ENCODE measurements around the gene GRIK1.

The GRIK1 gene

DNA sequence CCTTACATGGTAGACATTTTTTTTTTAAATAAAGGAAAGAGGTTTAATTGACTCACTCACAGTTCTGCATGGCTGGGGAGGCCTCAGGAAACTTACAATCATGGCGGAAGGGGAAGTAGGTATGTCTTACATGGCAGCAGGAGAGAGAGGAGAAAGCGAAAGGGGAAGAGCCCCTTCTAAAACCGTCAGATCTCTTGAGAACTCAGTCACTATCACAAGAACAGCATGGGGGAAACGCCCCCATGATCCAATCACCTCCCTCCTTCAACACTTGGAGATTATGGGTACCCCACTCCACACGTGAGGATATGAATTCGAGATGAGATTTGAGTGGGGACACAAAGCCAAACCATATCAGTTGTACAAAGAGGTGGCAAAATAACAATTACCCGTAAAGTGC lies 301.7 kb downstream of the GRIK1 start:
- no peaks in the 10 kb centered on the region for H3K36me3 ChIP-seq (ENCODE audit: control insufficient read depth, insufficient read depth, low read length)
- DNase-seq: no peak
- H3K27me3 ChIP-seq (replicated peaks; ENCODE audit: control insufficient read depth, insufficient read depth, low read length, poor library complexity, severe bottlenecking): no peaks in the 10 kb centered on the region
- no peak overlapping the region for H3K4me3 ChIP-seq (ENCODE audit: insufficient read depth, low read depth, low read length, poor library complexity, severe bottlenecking)
- no peaks in the 10 kb centered on the region for H3K4me1 ChIP-seq (ENCODE audit: control insufficient read depth, insufficient read depth, low read length, poor library complexity, severe bottlenecking)
- H3K27ac ChIP-seq (ENCODE audit: insufficient read depth, low read length, poor library complexity, severe bottlenecking): no peak overlapping the region
- H3K9me3 ChIP-seq (ENCODE audit: control insufficient read depth, low read length): no peaks in the 10 kb centered on the region

DNA sequence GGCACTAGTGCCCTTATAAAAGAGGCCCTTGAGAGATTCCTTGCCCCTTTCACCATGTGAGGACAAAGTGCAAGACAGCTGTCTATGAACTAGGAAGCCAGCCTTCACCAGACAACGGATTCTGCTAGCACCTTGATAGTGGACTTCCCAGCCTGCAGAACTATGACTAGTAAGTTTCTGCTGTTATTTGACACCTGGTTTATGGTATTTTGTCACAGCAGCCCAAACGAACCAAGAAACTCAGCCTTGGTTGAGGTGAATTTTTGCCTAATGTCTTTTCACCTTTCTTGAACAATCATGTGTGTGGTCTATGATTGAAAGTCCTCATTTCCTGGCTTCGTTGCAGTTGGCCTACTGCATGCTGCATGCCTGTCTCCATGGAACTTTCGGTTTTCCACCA lies 302.2 kb downstream of the GRIK1 start:
- H3K27me3 ChIP-seq (replicated peaks; ENCODE audit: control insufficient read depth, insufficient read depth, low read length, poor library complexity, severe bottlenecking): no peaks in the 10 kb centered on the region
- no peaks in the 10 kb centered on the region for H3K36me3 ChIP-seq (ENCODE audit: control insufficient read depth, insufficient read depth, low read length)
- no peak overlapping the region for H3K4me3 ChIP-seq (ENCODE audit: insufficient read depth, low read depth, low read length, poor library complexity, severe bottlenecking)
- H3K27ac ChIP-seq (ENCODE audit: insufficient read depth, low read length, poor library complexity, severe bottlenecking): no peak overlapping the region
- DNase-seq: no peak
- no peaks in the 10 kb centered on the region for H3K9me3 ChIP-seq (ENCODE audit: control insufficient read depth, low read length)
- H3K4me1 ChIP-seq (ENCODE audit: control insufficient read depth, insufficient read depth, low read length, poor library complexity, severe bottlenecking): no peaks in the 10 kb centered on the region

DNA sequence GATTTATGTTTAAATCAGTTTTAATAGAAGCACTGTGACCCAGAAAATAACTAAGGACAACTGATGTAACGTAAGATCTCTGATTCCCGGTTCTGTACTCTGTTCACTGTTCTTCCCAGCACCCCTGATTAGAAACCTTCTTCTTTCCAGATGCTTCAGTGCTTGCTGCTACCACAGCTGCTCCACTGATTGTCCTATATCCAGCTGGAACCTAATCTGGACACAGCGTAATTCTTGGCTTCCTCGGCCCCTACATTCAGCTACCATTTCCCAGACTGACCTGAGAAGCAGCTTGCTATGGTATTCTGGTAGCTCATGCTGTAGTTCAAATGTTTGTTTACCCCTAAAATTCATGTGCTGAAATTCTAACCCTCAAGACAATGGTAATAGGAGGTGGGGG lies 302.7 kb downstream of the GRIK1 start:
- Histone ChIP-seq H3K36me3 (ENCODE audit: control insufficient read depth, insufficient read depth, low read length) (no peaks in the 10 kb centered on the region), H3K4me1 (ENCODE audit: control insufficient read depth, insufficient read depth, low read length, poor library complexity, severe bottlenecking) (no peaks in the 10 kb centered on the region), H3K4me3 (ENCODE audit: insufficient read depth, low read depth, low read length, poor library complexity, severe bottlenecking) (no peak overlapping the region), H3K27ac (ENCODE audit: insufficient read depth, low read length, poor library complexity, severe bottlenecking) (no peak overlapping the region), H3K27me3 (replicated peaks; ENCODE audit: control insufficient read depth, insufficient read depth, low read length, poor library complexity, severe bottlenecking) (no peaks in the 10 kb centered on the region), H3K9me3 (ENCODE audit: control insufficient read depth, low read length) (no peaks in the 10 kb centered on the region)
- DNase-seq: no peak

DNA sequence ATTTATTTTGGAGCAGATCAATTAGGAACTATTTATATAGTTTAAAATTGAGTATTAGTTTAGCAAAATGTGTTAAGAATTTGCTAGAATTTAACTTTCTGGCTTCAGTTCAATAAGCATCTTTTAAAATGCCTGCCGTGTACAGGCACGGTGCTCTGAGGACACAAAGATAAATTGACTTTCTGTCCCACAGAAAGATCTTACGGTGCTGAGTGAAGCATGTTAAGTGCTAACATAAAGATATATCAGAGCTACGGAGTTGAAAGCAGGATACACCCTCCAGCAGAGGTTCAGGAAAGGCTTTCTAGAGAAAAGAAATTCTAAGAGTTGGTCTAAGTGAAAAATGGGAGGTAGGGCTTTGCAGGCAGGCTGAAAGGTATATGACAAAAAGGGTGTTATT lies 305.4 kb downstream of the GRIK1 start:
- Histone ChIP-seq H3K4me1 (ENCODE audit: control insufficient read depth, insufficient read depth, low read length, poor library complexity, severe bottlenecking) (no peaks in the 10 kb centered on the region), H3K9me3 (ENCODE audit: control insufficient read depth, low read length) (no peaks in the 10 kb centered on the region), H3K27ac (ENCODE audit: insufficient read depth, low read length, poor library complexity, severe bottlenecking) (no peak overlapping the region), H3K27me3 (replicated peaks; ENCODE audit: control insufficient read depth, insufficient read depth, low read length, poor library complexity, severe bottlenecking) (no peaks in the 10 kb centered on the region), H3K4me3 (ENCODE audit: insufficient read depth, low read depth, low read length, poor library complexity, severe bottlenecking) (no peak overlapping the region), H3K36me3 (ENCODE audit: control insufficient read depth, insufficient read depth, low read length) (no peaks in the 10 kb centered on the region)
- no peak for DNase-seq

DNA sequence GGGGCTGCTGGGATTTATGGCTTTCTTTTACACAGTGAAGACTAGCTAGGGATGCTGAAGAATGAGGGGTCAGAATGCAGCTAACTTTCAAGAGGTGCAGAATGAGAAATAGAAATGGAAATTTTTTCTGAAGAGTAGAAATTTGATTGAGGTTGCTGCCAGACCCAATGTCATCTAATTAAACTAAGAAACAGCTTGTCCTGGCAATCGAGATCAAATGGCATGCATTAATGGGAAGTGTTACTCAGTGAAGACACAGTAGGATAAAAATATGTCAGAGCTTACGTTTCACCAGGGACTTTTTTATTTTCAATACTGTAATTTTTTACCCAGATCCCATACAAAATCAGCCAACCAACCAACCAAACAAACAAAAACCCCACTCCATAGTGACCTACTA lies 306.0 kb downstream of the GRIK1 start:
- Histone ChIP-seq H3K36me3 (ENCODE audit: control insufficient read depth, insufficient read depth, low read length) (no peaks in the 10 kb centered on the region), H3K4me1 (ENCODE audit: control insufficient read depth, insufficient read depth, low read length, poor library complexity, severe bottlenecking) (no peaks in the 10 kb centered on the region), H3K27me3 (replicated peaks; ENCODE audit: control insufficient read depth, insufficient read depth, low read length, poor library complexity, severe bottlenecking) (no peaks in the 10 kb centered on the region), H3K4me3 (ENCODE audit: insufficient read depth, low read depth, low read length, poor library complexity, severe bottlenecking) (no peak overlapping the region), H3K27ac (ENCODE audit: insufficient read depth, low read length, poor library complexity, severe bottlenecking) (no peak overlapping the region), H3K9me3 (ENCODE audit: control insufficient read depth, low read length) (no peaks in the 10 kb centered on the region)
- DNase-seq: no peak

DNA sequence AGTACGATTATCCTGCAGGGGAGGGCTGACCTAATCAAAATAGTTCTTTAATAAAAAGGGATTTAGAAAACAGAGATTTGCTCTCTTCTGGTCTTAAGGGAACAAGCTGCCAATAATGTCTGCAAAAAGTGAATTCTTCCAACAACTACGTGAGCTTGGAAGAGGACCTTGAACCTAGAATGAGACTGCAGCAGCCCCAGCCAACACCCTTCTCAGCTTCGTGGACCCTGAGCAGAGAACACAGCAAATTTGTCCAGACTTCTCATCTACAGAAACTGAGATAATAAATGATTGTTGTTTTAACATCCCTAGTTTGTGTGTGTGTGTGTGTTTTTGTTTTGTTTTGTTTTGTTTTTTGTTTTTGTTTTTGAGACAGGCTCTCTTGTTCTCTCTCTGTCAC lies 309.4 kb downstream of the GRIK1 start:
- no peak for DNase-seq
- Histone ChIP-seq H3K27me3 (replicated peaks; ENCODE audit: control insufficient read depth, insufficient read depth, low read length, poor library complexity, severe bottlenecking) (no peaks in the 10 kb centered on the region), H3K4me3 (ENCODE audit: insufficient read depth, low read depth, low read length, poor library complexity, severe bottlenecking) (no peak overlapping the region), H3K4me1 (ENCODE audit: control insufficient read depth, insufficient read depth, low read length, poor library complexity, severe bottlenecking) (no peaks in the 10 kb centered on the region), H3K36me3 (ENCODE audit: control insufficient read depth, insufficient read depth, low read length) (no peaks in the 10 kb centered on the region), H3K27ac (ENCODE audit: insufficient read depth, low read length, poor library complexity, severe bottlenecking) (no peak overlapping the region), H3K9me3 (ENCODE audit: control insufficient read depth, low read length) (no peaks in the 10 kb centered on the region)

DNA sequence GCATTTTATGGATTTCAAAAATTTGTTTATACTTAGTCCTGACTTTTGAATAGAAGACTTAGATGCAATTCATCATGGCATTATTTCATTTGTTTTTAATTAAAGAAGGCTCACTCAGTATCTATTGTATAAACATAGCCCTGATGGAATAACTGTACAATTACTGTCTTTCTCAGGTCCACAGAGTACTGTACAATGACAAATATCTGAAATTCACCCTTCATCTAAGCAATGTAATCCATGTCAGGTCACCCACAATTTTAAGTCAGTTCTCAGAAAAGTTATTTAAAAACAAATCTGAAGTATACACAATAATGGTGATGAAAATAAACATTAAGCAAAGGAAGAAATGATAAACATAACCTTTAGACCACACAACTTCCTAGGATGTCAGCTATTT lies 311.9 kb downstream of the GRIK1 start:
- no peaks in the 10 kb centered on the region for H3K36me3 ChIP-seq (ENCODE audit: control insufficient read depth, insufficient read depth, low read length)
- H3K27me3 ChIP-seq (replicated peaks; ENCODE audit: control insufficient read depth, insufficient read depth, low read length, poor library complexity, severe bottlenecking): no peaks in the 10 kb centered on the region
- no peak overlapping the region for H3K4me3 ChIP-seq (ENCODE audit: insufficient read depth, low read depth, low read length, poor library complexity, severe bottlenecking)
- H3K27ac ChIP-seq (ENCODE audit: insufficient read depth, low read length, poor library complexity, severe bottlenecking): no peak overlapping the region
- no peak for DNase-seq
- H3K9me3 ChIP-seq (ENCODE audit: control insufficient read depth, low read length): no peaks in the 10 kb centered on the region
- H3K4me1 ChIP-seq (ENCODE audit: control insufficient read depth, insufficient read depth, low read length, poor library complexity, severe bottlenecking): no peaks in the 10 kb centered on the region

DNA sequence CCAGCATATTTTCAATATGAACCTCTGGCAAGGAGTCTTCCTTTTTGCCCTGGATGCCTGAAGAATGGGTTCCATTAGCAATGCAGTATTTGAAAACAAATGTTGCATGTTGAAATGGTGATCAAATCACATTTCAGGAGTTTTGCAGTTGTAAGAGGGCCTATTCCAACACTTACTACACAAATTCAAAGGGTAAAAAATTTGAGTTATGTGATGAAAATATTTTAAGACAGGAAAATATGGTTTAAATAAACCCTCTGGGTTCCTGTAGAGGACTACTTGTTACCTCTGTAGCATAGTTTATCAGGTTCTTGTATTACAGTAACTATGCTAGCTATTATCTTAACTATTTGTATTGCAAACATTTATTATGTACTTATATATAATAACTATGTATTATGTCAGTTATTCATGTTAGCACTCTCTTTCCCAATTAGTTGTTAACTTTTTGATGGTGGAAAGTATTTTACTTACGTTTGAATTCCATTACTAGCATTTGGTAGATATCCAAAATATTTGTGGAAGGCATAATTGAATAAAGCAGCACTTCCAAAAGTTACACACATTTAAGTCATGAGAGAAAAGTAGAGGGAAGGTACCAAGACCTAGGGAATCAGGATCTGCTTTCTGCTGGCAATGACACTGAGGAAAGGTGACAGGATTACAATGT lies 312.9 kb downstream of the GRIK1 start:
- no peaks in the 10 kb centered on the region for H3K27me3 ChIP-seq (replicated peaks; ENCODE audit: control insufficient read depth, insufficient read depth, low read length, poor library complexity, severe bottlenecking)
- no peak for DNase-seq
- H3K9me3 ChIP-seq (ENCODE audit: control insufficient read depth, low read length): no peaks in the 10 kb centered on the region
- no peaks in the 10 kb centered on the region for H3K36me3 ChIP-seq (ENCODE audit: control insufficient read depth, insufficient read depth, low read length)
- H3K27ac ChIP-seq (ENCODE audit: insufficient read depth, low read length, poor library complexity, severe bottlenecking): no peak overlapping the region
- H3K4me1 ChIP-seq (ENCODE audit: control insufficient read depth, insufficient read depth, low read length, poor library complexity, severe bottlenecking): no peaks in the 10 kb centered on the region
- no peak overlapping the region for H3K4me3 ChIP-seq (ENCODE audit: insufficient read depth, low read depth, low read length, poor library complexity, severe bottlenecking)

DNA sequence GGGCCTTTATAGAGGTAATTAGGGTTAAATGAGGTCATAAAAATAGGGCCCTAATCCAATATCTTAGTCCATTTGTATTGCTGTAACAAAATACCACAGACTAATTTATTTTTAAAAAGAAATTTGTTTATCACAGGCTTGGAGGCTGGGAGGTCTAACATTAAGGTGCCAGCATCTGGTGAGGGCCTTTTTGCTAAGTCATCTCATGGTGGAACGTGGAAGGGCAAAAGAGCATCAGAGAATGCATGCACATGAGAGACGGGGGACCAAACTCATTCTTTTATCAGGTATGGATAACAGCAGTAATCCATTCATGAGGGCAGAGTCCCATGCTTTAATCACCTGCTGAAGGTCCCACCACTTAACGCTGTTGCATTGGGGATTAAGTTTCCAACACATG lies 313.8 kb downstream of the GRIK1 start:
- Histone ChIP-seq H3K36me3 (ENCODE audit: control insufficient read depth, insufficient read depth, low read length) (no peaks in the 10 kb centered on the region), H3K27ac (ENCODE audit: insufficient read depth, low read length, poor library complexity, severe bottlenecking) (no peak overlapping the region), H3K4me1 (ENCODE audit: control insufficient read depth, insufficient read depth, low read length, poor library complexity, severe bottlenecking) (no peaks in the 10 kb centered on the region), H3K9me3 (ENCODE audit: control insufficient read depth, low read length) (no peaks in the 10 kb centered on the region), H3K27me3 (replicated peaks; ENCODE audit: control insufficient read depth, insufficient read depth, low read length, poor library complexity, severe bottlenecking) (no peaks in the 10 kb centered on the region), H3K4me3 (ENCODE audit: insufficient read depth, low read depth, low read length, poor library complexity, severe bottlenecking) (no peak overlapping the region)
- no peak for DNase-seq

DNA sequence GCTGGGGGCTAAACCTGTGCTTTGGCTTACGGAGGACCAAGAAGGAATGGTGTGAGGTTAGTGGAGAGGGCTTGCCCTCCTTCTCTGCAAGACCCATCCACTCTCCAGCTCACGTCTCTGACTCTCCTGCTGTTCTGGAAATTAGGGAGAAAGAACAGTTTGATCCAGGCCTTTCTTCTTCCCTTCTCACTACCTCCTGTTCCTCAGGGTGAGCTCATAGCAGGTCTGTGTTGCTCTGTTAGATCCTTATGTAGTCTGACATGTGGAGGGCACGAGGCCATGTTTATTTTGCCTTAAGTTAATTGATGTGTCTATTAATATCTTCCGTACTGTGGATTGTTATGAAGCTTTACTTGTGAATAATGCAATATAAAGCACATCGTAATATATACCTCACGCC lies 315.0 kb downstream of the GRIK1 start:
- no peaks in the 10 kb centered on the region for H3K27me3 ChIP-seq (replicated peaks; ENCODE audit: control insufficient read depth, insufficient read depth, low read length, poor library complexity, severe bottlenecking)
- no peak overlapping the region for H3K27ac ChIP-seq (ENCODE audit: insufficient read depth, low read length, poor library complexity, severe bottlenecking)
- H3K4me1 ChIP-seq (ENCODE audit: control insufficient read depth, insufficient read depth, low read length, poor library complexity, severe bottlenecking): no peaks in the 10 kb centered on the region
- H3K4me3 ChIP-seq (ENCODE audit: insufficient read depth, low read depth, low read length, poor library complexity, severe bottlenecking): no peak overlapping the region
- no peak for DNase-seq
- no peaks in the 10 kb centered on the region for H3K36me3 ChIP-seq (ENCODE audit: control insufficient read depth, insufficient read depth, low read length)
- H3K9me3 ChIP-seq (ENCODE audit: control insufficient read depth, low read length): no peaks in the 10 kb centered on the region
